Measurements from ENCODE around the gene EN2.

EN2 gene

GRCh38 chr7:155456738-155457543 lies 988 bp upstream of the EN2 start:
- TF ChIP-seq, protein P1, sequence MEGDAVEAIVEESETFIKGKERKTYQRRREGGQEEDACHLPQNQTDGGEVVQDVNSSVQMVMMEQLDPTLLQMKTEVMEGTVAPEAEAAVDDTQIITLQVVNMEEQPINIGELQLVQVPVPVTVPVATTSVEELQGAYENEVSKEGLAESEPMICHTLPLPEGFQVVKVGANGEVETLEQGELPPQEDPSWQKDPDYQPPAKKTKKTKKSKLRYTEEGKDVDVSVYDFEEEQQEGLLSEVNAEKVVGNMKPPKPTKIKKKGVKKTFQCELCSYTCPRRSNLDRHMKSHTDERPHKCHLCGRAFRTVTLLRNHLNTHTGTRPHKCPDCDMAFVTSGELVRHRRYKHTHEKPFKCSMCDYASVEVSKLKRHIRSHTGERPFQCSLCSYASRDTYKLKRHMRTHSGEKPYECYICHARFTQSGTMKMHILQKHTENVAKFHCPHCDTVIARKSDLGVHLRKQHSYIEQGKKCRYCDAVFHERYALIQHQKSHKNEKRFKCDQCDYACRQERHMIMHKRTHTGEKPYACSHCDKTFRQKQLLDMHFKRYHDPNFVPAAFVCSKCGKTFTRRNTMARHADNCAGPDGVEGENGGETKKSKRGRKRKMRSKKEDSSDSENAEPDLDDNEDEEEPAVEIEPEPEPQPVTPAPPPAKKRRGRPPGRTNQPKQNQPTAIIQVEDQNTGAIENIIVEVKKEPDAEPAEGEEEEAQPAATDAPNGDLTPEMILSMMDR (IDR thresholded peaks at IDR 0.05): no peak
- H3K4me1 ChIP-seq (ENCODE audit: control insufficient read depth in 1 of 2, insufficient read depth in 1 of 2, low read depth in 1 of 2, low read length in 1 of 2): peaks cover 19 to 26% of the 10 kb centered on the region in 2 experiments
- H3K27me3 ChIP-seq: peaks cover 97% of the 10 kb centered on the region
- no peaks in the 10 kb centered on the region for H3K9me3 ChIP-seq
- no peak overlapping the region for H3K27ac ChIP-seq
- no peaks in the 10 kb centered on the region for H3K36me3 ChIP-seq
- peak overlapping the region; percentile 65 to 70 for H3K4me3 ChIP-seq (ENCODE audit: low read depth in 1 of 2, low read length in 1 of 2)

DNA sequence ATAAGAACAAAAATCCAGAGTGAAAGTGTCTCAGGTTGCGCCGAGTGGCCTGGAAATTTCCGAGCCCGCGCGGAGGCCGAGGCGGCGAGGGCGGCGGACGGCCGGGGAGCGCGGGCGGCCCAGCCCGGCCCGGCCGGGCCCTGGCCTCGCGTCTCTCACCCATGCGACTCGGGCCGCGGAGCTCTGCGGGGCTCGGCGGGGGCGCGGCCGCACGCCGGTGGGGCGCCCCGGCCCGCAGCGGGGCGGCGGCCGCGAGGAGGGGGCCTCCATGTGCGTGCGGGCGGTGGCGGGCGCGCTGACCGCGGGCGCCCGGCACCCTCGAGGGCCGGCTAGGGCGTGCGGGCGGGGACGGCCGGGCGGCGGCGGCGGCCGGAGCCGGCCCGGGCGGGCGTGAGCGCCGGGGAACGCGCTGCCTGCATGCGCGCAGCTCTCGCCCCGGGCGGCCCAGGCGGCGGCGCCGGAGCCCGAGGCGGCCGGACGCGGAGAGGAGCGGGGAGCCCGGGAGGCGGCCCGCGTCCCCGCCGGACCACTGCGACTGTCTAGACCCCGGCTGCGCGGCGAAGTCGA lies 302 bp upstream of the EN2 start:
- H3K4me3 ChIP-seq (ENCODE audit: low read depth in 1 of 2, low read length in 1 of 2): peak overlapping the region; percentile 65 to 70
- H3K4me1 ChIP-seq (ENCODE audit: control insufficient read depth in 1 of 2, insufficient read depth in 1 of 2, low read depth in 1 of 2, low read length in 1 of 2): peaks cover 19 to 26% of the 10 kb centered on the region in 2 experiments
- H3K36me3 ChIP-seq: no peaks in the 10 kb centered on the region
- no peak overlapping the region for H3K27ac ChIP-seq
- no peaks in the 10 kb centered on the region for H3K9me3 ChIP-seq
- TF ChIP-seq, protein P1 (IDR thresholded peaks at IDR 0.05): no peak
- H3K27me3 ChIP-seq: peaks cover 97% of the 10 kb centered on the region

- Histone ChIP-seq H3K27ac (no peak overlapping the region), H3K4me1 (ENCODE audit: control insufficient read depth in 1 of 2, insufficient read depth in 1 of 2, low read depth in 1 of 2, low read length in 1 of 2) (peaks cover 19 to 26% of the 10 kb centered on the region in 2 experiments), H3K27me3 (peaks cover 97% of the 10 kb centered on the region), H3K4me3 (ENCODE audit: low read depth in 1 of 2, low read length in 1 of 2) (peak overlapping the region in 1 of 2 experiments; percentile 59), H3K36me3 (no peaks in the 10 kb centered on the region), H3K9me3 (no peaks in the 10 kb centered on the region)
- TF ChIP-seq, protein P1 (IDR thresholded peaks at IDR 0.05): no peak
Measured at GRCh38 chr7:155458878-155459699, 1.2 kb downstream of the EN2 start.

GRCh38 chr7:155459700-155460461 lies 2.0 kb downstream of the EN2 start:
- H3K36me3 ChIP-seq: no peaks in the 10 kb centered on the region
- peaks cover 97% of the 10 kb centered on the region for H3K27me3 ChIP-seq
- H3K4me1 ChIP-seq (ENCODE audit: control insufficient read depth in 1 of 2, insufficient read depth in 1 of 2, low read depth in 1 of 2, low read length in 1 of 2): peaks cover 19 to 26% of the 10 kb centered on the region in 2 experiments
- H3K4me3 ChIP-seq (ENCODE audit: low read depth in 1 of 2, low read length in 1 of 2): no peak overlapping the region
- H3K27ac ChIP-seq: no peak overlapping the region
- H3K9me3 ChIP-seq: no peaks in the 10 kb centered on the region
- TF ChIP-seq, protein P1 (IDR thresholded peaks at IDR 0.05): no peak

Measured in neutrophil (primary cell).